Liver (tissue), 9 donors: ENCODE measurements around the gene CPN1. TPM values are rescaled to one million over a fixed set of nuclear protein-coding genes. Genes with fewer than 3 reads are reported as not detected.

ENCODE experiments used
- DNase-seq: peaks from one replicate; pipeline ENCODE4 v3.0.0-alpha.2; 2017; ENCODE audit warnings: low spot score
- H3K27ac ChIP-seq, 2 donors: one replicate each; pipeline ENCODE4 v1.7.0; 2013; ENCODE audit warnings: inconsistent platforms in 2 of 2, low read length in 2 of 2, control low read depth in 1 of 2, low read depth in 1 of 2, mild to moderate bottlenecking in 1 of 2
- H3K27me3 ChIP-seq, 4 donors: one replicate each; pipeline versions ENCODE4 v1.6.1 to v1.7.0; 2013; ENCODE audit warnings: low read length in 3 of 4, inconsistent platforms in 1 of 4, mild to moderate bottlenecking in 1 of 4, moderate library complexity in 1 of 4; ENCODE audit not compliant: control insufficient read depth in 4 of 4, insufficient read depth in 4 of 4
- H3K36me3 ChIP-seq, 4 donors: one replicate each; pipeline versions ENCODE4 v1.6.1 to v1.7.0; 2013; ENCODE audit warnings: low read length in 3 of 4, mild to moderate bottlenecking in 3 of 4, low read depth in 1 of 4, moderate library complexity in 1 of 4; ENCODE audit not compliant: control insufficient read depth in 4 of 4, insufficient read depth in 3 of 4
- H3K4me1 ChIP-seq, 4 donors: one replicate each; pipeline versions ENCODE4 v1.6.1 to v1.7.0; 2013; ENCODE audit warnings: low read length in 3 of 4, mild to moderate bottlenecking in 3 of 4, moderate library complexity in 1 of 4; ENCODE audit not compliant: control insufficient read depth in 4 of 4, insufficient read depth in 4 of 4
- H3K4me3 ChIP-seq, 3 donors: one replicate each; pipeline versions ENCODE4 v1.6.1 to v1.7.0; 2013; ENCODE audit warnings: low read length in 3 of 3, control low read depth in 1 of 3, low read depth in 1 of 3, mild to moderate bottlenecking in 1 of 3
- H3K9ac ChIP-seq, 2 donors: one replicate each; pipeline ENCODE4 v1.7.0; 2013; ENCODE audit warnings: low read length in 2 of 2, mild to moderate bottlenecking in 2 of 2, moderate library complexity in 2 of 2, control low read depth in 1 of 2, low read depth in 1 of 2
- H3K9me3 ChIP-seq, 4 donors: one replicate each; pipeline versions ENCODE4 v1.6.1 to v1.7.0; 2013; ENCODE audit warnings: low read length in 3 of 4; ENCODE audit not compliant: control insufficient read depth in 4 of 4
- ATF3 ChIP-seq: IDR thresholded peaks from 2 replicates; pipeline ENCODE4 v1.6.1; 2016; ENCODE audit warnings: antibody characterized with exemption
- CTCF ChIP-seq: fragments of 150-350 bp; IDR thresholded peaks from 2 replicates; pipeline ENCODE4 v1.5.1; 2017; ENCODE audit warnings: improper control_type of control experiment, low read depth, low read length; ENCODE audit not compliant: missing input control
- FOXA2 ChIP-seq: IDR thresholded peaks from 2 replicates; pipeline ENCODE4 v1.6.1; 2016; ENCODE audit warnings: antibody characterized with exemption
- GABPA ChIP-seq, 2 donors: IDR thresholded peaks in 1 of 2; conservative IDR thresholded peaks in 1 of 2; 2 replicates each; pipeline ENCODE4 v1.6.1; 2016; ENCODE audit warnings: antibody characterized with exemption in 2 of 2, mild to moderate bottlenecking in 1 of 2, moderate library complexity in 1 of 2
- HNF4A ChIP-seq, 2 donors: conservative IDR thresholded peaks; 2 replicates each; pipeline ENCODE4 v1.6.1; 2016; ENCODE audit warnings: antibody characterized with exemption in 2 of 2, mild to moderate bottlenecking in 2 of 2
- RAD21 ChIP-seq, 2 donors: IDR thresholded peaks; 2 replicates each; pipeline ENCODE4 v1.6.1; 2016; ENCODE audit warnings: antibody characterized with exemption in 2 of 2, mild to moderate bottlenecking in 2 of 2
- REST ChIP-seq: IDR thresholded peaks from 2 replicates; pipeline ENCODE4 v1.6.1; 2016; ENCODE audit warnings: antibody characterized with exemption, mild to moderate bottlenecking
- SP1 ChIP-seq: IDR thresholded peaks from 2 replicates; pipeline ENCODE4 v1.6.1; 2018; ENCODE audit warnings: antibody characterized with exemption, mild to moderate bottlenecking
- ZBTB33 ChIP-seq: IDR thresholded peaks from 2 replicates; pipeline ENCODE4 v1.6.1; 2016; ENCODE audit warnings: antibody characterized with exemption
- WGBS: extraction: QIAGEN DNeasy Blood & Tissue Kit; methylation state at CpG from one replicate; pipeline ENCODE4 v1.1.7; 2013; 5-methylcytosine and 5-hydroxymethylcytosine counted together
- polyA plus RNA-seq, 2 donors: library from polyadenylated mRNA; stranded (reverse) in 1 of 2; unstranded in 1 of 2; fragments of 200-250 nt in 1 of 2; fragments of >200 nt in 1 of 2; fragmentation: Nextera tagmentation in 1 of 2; extraction: Ambion mirVana in 1 of 2; gene quantifications; one replicate each; pipeline versions ENCODE4 v1.2.1 to v1.2.3, GENCODE V29; 2013 to 2015
- total RNA-seq, 2 donors: library from RNA; depleted of rRNA; stranded (reverse); fragments of >200 nt; gene quantifications; one replicate each; pipeline ENCODE4 v1.2.3, GENCODE V29; 2014
- donor health status: healthy.
- donor health status: healthy.
- donor health status: healthy.
- donor health status: healthy.
- donor health status: healthy.

The CPN1 gene
- total and polyA plus RNA-seq, 4 donors, result 30.4 to 119 (median 96.8) TPM

GRCh38 chr10:100037758-100038315 lies 43.8 kb downstream of the CPN1 start:
- no peak overlapping the region for H3K9ac ChIP-seq
- TF ChIP-seq REST (no peak), FOXA2 (no peak), SP1 (no peak), CTCF (no peak), HNF4A (conservative IDR thresholded peaks at IDR 0.05) (no peak), GABPA (IDR thresholded peaks at IDR 0.05 in 1 of 2, conservative IDR thresholded peaks at IDR 0.05 in 1 of 2) (no peak), ATF3 (no peak), ZBTB33 (no peak), RAD21 (IDR thresholded peaks at IDR 0.05) (no peak)
- peaks cover 3 to 20% (median 9%) of the 10 kb centered on the region in 4 donors for H3K36me3 ChIP-seq
- no peaks in the 10 kb centered on the region for H3K9me3 ChIP-seq
- no peak for DNase-seq
- no peaks in the 10 kb centered on the region for H3K27me3 ChIP-seq
- H3K27ac ChIP-seq, result no peak overlapping the region
- H3K4me1 ChIP-seq, result peaks cover 0 to 9% (median 0%) of the 10 kb centered on the region in 4 donors
- WGBS, result 92% methylated on average over 5 of the region's 5 CpGs
- no peak overlapping the region for H3K4me3 ChIP-seq

- Histone ChIP-seq H3K9me3 (no peaks in the 10 kb centered on the region), H3K9ac (no peak overlapping the region), H3K27me3 (no peaks in the 10 kb centered on the region), H3K27ac (no peak overlapping the region), H3K4me3 (no peak overlapping the region), H3K4me1 (peaks cover 0 to 9% (median 0%) of the 10 kb centered on the region in 4 donors), H3K36me3 (peaks cover 1 to 15% (median 5%) of the 10 kb centered on the region in 4 donors)
- TF ChIP-seq ZBTB33 (no peak), ATF3 (no peak)
- 92% methylated on average over 7 of the region's 7 CpGs for WGBS
- no peak for DNase-seq
Measured at GRCh38 chr10:100036850-100037249, 44.8 kb downstream of the CPN1 start.
